Testis (tissue), 2 donors: ENCODE data around the gene RCHY1.

Experiments used
- CTCF ChIP-seq, 3 experiments: fragments of 450-650 bp in 2 of 3; fragments of 200-600 bp in 1 of 3; sonication (generic) in 1 of 3; IDR thresholded peaks; one replicate each; pipeline ENCODE4 v1.5.1; 2016 to 2019; ENCODE audit warnings: antibody characterized with exemption in 3 of 3, mild to moderate bottlenecking in 2 of 3, moderate library complexity in 1 of 3
- POLR2A ChIP-seq: fragments of 450-650 bp; IDR thresholded peaks from one replicate; pipeline ENCODE4 v1.6.1; 2017; ENCODE audit warnings: antibody characterized with exemption, mild to moderate bottlenecking, moderate library complexity

DNA sequence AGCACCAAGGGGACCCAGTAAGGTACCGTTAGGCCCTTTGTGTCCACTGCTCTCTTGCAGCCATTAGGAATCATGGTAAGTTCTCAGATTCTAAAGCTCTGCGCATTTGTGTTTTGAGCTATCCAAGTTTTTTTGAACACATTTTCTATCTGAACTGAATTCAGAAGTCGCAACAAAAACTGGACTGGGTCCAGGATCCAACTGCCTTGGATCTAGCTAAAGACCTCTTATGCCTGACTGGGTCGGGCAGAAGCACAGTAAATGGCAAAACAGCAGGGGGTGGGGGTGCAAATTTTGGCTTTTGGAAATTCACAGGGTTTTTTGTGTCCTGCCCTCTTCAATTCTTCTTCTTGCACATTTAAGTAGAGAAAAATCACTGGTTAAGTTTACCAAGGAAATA, 30.0 kb downstream of the RCHY1 start:
- TF ChIP-seq CTCF (IDR thresholded peaks at IDR 0.05), result no peak
- no peak for TF ChIP-seq POLR2A
